ENCODE results near the gene BUD23.
"Not testable (repeated sequence)": the region's sequence is repeated elsewhere in the genome, so short reads cannot be mapped to it uniquely, and the experiment has no call there.

- TF ChIP-seq, protein P1, sequence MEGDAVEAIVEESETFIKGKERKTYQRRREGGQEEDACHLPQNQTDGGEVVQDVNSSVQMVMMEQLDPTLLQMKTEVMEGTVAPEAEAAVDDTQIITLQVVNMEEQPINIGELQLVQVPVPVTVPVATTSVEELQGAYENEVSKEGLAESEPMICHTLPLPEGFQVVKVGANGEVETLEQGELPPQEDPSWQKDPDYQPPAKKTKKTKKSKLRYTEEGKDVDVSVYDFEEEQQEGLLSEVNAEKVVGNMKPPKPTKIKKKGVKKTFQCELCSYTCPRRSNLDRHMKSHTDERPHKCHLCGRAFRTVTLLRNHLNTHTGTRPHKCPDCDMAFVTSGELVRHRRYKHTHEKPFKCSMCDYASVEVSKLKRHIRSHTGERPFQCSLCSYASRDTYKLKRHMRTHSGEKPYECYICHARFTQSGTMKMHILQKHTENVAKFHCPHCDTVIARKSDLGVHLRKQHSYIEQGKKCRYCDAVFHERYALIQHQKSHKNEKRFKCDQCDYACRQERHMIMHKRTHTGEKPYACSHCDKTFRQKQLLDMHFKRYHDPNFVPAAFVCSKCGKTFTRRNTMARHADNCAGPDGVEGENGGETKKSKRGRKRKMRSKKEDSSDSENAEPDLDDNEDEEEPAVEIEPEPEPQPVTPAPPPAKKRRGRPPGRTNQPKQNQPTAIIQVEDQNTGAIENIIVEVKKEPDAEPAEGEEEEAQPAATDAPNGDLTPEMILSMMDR (IDR thresholded peaks at IDR 0.05): not testable (repeated sequence)
- not testable (repeated sequence) for TF ChIP-seq POLR2A (IDR thresholded peaks at IDR 0.05)
These were observed 29.9 kb downstream of the BUD23 start for GRCh38 chr7:73713319-73713718.

All from heart left ventricle (tissue), 13 donors.